Left ventricle myocardium superior (tissue), 1 donor: ENCODE measurements around the gene RNPEP. TPM values are rescaled to one million over a fixed set of nuclear protein-coding genes. Genes with fewer than 3 reads are reported as not detected.

ENCODE experiments used
- microRNA-seq: library from miRNA; unstranded; fragments of <30 nt; microRNA quantifications from one replicate; pipeline ENCODE4 v1.2.0, GENCODE V29; 2020; ENCODE audit warnings: borderline number of aligned reads
- total RNA-seq: library from RNA; stranded (reverse); fragmentation: NEBNext Ultra II Directional; extraction: Animal tissue kit (Norgen Biotek cat#: 25700); gene quantifications from one replicate; pipeline ENCODE4 v1.2.1, GENCODE V29; 2021
- donor health status: DM: no; HTN: yes; CAD: no; lungs with severe emphysema.

RNPEP gene
- total RNA-seq, 1 donor from 2014 or later = 11.6 TPM

Small RNA genes within 50 kb of the gene (microRNA-seq; reads per million reads assigned to microRNA genes)
- not detected for gene MIR6740

Other genes starting within 250 kb of the RNPEP start
- gene IPO9, start 153.5 kb upstream of the RNPEP start, total RNA-seq = 22.1 TPM
- gene SHISA4, start 93.8 kb upstream of the RNPEP start, total RNA-seq = 129 TPM
- gene LMOD1, start 36.1 kb upstream of the RNPEP start, total RNA-seq = 8.0 TPM
- 79.0 TPM for gene TIMM17A, start 27.1 kb upstream of the RNPEP start, total RNA-seq
- gene ELF3, start 27.9 kb downstream of the RNPEP start, total RNA-seq = 0.40 TPM
- 0.07 TPM for gene GPR37L1, start 140.3 kb downstream of the RNPEP start, total RNA-seq
- gene ARL8A, start 162.1 kb downstream of the RNPEP start, total RNA-seq = 65.1 TPM
- 0.92 TPM for gene PTPN7, start 178.0 kb downstream of the RNPEP start, total RNA-seq
- 2.9 TPM for gene LGR6, start 211.2 kb downstream of the RNPEP start, total RNA-seq